ENCODE measurements around the gene CALM3.

The CALM3 gene

DNA sequence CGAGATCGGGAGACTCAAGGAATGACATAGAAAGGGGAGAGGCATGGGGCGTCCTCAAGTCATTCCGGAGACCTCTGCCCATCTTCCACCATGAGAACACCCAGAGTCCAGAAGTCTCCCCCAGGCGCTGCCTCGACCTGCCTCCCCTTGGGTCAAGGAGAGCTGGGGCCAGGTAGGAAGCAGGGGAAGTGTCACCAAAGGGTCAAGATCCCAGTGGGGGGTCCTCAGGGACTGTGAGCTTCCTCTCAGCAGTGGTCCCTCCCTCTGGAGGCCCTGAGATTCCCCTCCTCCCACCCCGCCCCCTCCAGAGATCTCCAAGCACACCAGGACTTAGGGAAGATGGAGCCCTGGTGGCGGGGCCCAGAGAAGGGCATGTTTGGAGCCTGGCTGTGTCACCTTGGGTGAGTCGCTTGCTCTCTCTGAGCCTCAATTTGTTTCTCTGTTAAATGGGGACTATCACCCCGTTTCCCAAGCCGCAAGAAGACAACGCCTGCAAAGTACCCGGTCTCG is 58.9 kb downstream of the CALM3 start:
- ChIA-PET CTCF (no interaction called here), POLR2A (no interaction called here)
- DNase-seq (ENCODE audit: extremely low spot score), result peak; percentile 30
- TF ChIP-seq TARDBP (IDR thresholded peaks at IDR 0.05) (no peak), FOXK2 (IDR thresholded peaks at IDR 0.05) (no peak), LEF1 (IDR thresholded peaks at IDR 0.05; ENCODE audit: borderline replicate concordance) (no peak), HDGF (IDR thresholded peaks at IDR 0.05; ENCODE audit: borderline replicate concordance) (no peak), FOXA1 (IDR thresholded peaks at IDR 0.05) (no peak), NFRKB (IDR thresholded peaks at IDR 0.05) (no peak), BHLHE40 (IDR thresholded peaks at IDR 0.05; ENCODE audit: borderline replicate concordance) (no peak), SUZ12 (IDR thresholded peaks at IDR 0.05) (no peak), SP1 (IDR thresholded peaks at IDR 0.05) (no peak), ARNT (IDR thresholded peaks at IDR 0.05) (no peak), ZNF384 (IDR thresholded peaks at IDR 0.05) (no peak)
- TF ChIP-seq, protein P1, sequence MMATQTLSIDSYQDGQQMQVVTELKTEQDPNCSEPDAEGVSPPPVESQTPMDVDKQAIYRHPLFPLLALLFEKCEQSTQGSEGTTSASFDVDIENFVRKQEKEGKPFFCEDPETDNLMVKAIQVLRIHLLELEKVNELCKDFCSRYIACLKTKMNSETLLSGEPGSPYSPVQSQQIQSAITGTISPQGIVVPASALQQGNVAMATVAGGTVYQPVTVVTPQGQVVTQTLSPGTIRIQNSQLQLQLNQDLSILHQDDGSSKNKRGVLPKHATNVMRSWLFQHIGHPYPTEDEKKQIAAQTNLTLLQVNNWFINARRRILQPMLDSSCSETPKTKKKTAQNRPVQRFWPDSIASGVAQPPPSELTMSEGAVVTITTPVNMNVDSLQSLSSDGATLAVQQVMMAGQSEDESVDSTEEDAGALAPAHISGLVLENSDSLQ (IDR thresholded peaks at IDR 0.05), result no peak

Data from HEK293T (cell line).